ENCODE data around the gene C4orf51.

The C4orf51 gene

DNA sequence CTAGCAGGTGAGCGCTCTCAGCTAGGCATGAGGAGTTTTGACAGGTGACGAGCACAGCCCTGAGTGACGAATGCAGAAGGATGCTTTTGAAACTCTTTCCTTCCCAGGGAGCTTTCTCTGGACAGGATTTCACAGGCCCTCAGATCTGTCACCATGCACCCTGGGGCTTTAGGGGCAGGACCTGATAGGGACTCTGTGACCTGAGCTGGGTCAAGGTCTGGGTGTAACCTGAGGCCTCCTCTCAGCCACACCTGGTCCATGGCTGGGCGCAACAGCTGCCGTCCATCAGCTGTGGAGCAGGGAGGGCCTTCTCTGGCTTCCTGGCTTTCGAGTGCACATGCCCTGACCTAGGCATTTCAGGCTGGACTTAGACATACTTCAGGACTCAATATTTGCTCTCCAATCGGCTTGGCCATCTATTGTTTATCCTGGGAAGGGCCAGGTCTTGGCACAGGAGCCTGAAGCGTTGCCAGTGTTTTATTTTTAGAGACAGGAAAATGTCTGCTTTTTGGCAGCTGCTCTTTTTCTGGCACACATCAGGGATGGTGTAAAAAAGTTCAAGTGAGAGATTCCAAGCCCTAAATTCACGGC is 56.4 kb downstream of the C4orf51 start:
- in situ Hi-C loops (cut with MboI; ENCODE audit: low sequenced_read_pairs, unreplicated experiment): no loop called here
- TF ChIP-seq, protein P1, sequence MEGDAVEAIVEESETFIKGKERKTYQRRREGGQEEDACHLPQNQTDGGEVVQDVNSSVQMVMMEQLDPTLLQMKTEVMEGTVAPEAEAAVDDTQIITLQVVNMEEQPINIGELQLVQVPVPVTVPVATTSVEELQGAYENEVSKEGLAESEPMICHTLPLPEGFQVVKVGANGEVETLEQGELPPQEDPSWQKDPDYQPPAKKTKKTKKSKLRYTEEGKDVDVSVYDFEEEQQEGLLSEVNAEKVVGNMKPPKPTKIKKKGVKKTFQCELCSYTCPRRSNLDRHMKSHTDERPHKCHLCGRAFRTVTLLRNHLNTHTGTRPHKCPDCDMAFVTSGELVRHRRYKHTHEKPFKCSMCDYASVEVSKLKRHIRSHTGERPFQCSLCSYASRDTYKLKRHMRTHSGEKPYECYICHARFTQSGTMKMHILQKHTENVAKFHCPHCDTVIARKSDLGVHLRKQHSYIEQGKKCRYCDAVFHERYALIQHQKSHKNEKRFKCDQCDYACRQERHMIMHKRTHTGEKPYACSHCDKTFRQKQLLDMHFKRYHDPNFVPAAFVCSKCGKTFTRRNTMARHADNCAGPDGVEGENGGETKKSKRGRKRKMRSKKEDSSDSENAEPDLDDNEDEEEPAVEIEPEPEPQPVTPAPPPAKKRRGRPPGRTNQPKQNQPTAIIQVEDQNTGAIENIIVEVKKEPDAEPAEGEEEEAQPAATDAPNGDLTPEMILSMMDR (IDR thresholded peaks at IDR 0.05; ENCODE audit: borderline replicate concordance, control extremely low read depth, extremely low read depth, insufficient read depth, missing control alignments): no peak
- no peak for DNase-seq (ENCODE audit: low spot score)

DNA sequence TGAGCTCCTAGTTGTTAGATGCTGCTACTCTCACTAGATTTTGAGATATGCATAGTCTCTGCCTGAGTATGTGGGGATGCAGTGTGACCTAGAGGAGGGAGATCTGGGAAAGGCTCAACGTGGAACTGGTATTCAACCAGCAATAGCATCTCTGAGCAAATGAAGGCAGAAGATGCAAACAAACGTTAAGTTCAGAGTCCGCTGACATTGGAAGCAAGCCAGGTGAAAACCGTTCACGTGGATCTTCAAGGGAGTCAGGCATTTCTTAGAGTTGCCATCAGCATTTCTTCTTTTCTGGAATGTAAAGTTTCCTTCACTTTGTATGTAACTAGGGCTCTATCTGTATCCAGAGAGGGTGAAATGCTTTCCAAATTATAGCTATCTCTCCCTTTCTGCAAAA is 59.9 kb downstream of the C4orf51 start:
- TF ChIP-seq, protein P1 (IDR thresholded peaks at IDR 0.05; ENCODE audit: borderline replicate concordance, control extremely low read depth, extremely low read depth, insufficient read depth, missing control alignments): no peak
- in situ Hi-C loops (cut with MboI; ENCODE audit: low sequenced_read_pairs, unreplicated experiment): no loop called here
- DNase-seq (ENCODE audit: low spot score): no peak

DNA sequence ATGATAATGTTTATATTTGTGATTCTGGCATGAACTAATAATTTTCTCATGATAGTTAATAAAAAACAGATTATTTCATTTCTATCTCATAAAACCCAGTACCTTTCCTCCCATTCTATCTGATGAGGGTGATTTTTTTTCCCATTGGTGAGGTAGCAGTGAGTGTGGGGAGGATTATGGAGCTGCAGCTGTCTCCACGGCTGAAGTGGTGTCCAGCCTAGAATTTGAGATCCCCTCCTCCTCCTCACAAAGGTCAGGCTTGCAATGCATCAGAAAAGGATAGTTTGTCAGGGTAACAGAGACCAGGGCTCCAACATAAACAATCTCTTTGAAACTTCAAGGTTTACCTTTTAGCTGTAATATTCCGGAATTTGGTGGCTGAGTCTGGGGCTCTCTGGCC is 60.9 kb downstream of the C4orf51 start:
- in situ Hi-C loops (cut with MboI; ENCODE audit: low sequenced_read_pairs, unreplicated experiment): no loop called here
- TF ChIP-seq, protein P1 (IDR thresholded peaks at IDR 0.05; ENCODE audit: borderline replicate concordance, control extremely low read depth, extremely low read depth, insufficient read depth, missing control alignments): no peak

DNA sequence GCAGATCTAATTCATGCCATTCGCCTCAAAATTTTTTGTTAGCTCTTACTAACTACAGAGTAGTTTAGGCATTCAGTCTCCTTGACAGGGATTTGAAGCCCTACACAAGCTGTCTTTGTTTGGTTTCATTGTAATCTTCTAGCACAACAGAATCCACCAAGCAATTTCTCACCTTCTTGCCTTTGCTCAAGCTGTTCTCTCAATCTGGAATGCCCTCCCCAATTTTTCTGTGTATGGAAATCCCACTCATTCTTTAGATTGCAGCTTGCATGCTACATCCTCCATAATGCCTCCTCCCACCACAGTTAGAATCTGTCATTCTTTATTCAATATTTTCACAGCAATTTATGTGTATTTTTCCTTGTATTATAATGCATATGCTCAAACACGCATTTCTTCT is 63.7 kb downstream of the C4orf51 start:
- no peak for DNase-seq (ENCODE audit: low spot score)
- TF ChIP-seq, protein P1 (IDR thresholded peaks at IDR 0.05; ENCODE audit: borderline replicate concordance, control extremely low read depth, extremely low read depth, insufficient read depth, missing control alignments): no peak

More for the DNA sequence above, 60.9 kb downstream of the C4orf51 start:
- no peak for DNase-seq (ENCODE audit: low spot score)

DNA sequence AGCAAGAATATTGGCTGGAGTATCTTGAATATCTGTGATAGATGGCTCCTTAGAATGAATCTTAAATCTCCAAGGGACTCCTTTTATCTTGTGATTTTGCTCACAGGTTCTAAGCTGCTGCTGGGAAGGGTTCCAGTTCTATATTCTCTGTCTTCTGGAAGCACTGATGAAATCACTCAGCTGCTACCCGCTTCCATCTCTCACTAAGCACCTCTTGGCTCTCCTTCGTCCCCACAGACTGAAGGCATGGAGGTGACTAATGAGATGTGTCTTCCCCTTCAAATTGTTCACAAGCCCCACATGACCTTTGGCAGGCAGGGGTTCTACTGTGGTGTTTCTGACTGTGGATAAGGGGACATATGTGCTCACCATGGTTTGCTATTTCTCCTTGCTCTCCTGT is 75.9 kb downstream of the C4orf51 start:
- in situ Hi-C loops (cut with MboI; ENCODE audit: low sequenced_read_pairs, unreplicated experiment): no loop called here
- DNase-seq (ENCODE audit: low spot score): no peak
- TF ChIP-seq, protein P1 (IDR thresholded peaks at IDR 0.05; ENCODE audit: borderline replicate concordance, control extremely low read depth, extremely low read depth, insufficient read depth, missing control alignments): no peak

More for the DNA sequence above, 63.7 kb downstream of the C4orf51 start:
- in situ Hi-C loops (cut with MboI; ENCODE audit: low sequenced_read_pairs, unreplicated experiment): no loop called here

DNA sequence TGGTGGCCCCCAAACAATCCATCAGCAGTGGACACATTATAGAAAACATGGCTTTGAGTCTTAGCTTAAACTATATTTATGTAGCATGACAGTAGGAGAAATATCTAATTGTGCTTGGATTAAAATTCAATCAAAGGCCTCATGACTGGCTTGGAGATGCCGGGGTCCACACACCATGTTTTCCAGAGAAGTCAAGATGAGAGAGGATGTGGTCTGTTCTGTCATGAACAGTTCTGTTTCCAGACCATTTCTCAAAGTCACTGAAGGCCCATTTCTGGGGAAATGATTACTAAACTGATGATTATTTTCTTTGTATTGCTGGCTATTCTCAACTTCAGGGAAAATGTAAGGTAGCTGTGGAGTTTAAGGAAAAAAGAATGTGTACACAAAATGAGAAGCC is 76.3 kb downstream of the C4orf51 start:
- in situ Hi-C loops (cut with MboI; ENCODE audit: low sequenced_read_pairs, unreplicated experiment): no loop called here
- DNase-seq (ENCODE audit: low spot score): no peak
- TF ChIP-seq, protein P1 (IDR thresholded peaks at IDR 0.05; ENCODE audit: borderline replicate concordance, control extremely low read depth, extremely low read depth, insufficient read depth, missing control alignments): no peak

Measured in GM13976 (cell line).